ENCODE measurements around the gene DACT1.

The DACT1 gene

DNA sequence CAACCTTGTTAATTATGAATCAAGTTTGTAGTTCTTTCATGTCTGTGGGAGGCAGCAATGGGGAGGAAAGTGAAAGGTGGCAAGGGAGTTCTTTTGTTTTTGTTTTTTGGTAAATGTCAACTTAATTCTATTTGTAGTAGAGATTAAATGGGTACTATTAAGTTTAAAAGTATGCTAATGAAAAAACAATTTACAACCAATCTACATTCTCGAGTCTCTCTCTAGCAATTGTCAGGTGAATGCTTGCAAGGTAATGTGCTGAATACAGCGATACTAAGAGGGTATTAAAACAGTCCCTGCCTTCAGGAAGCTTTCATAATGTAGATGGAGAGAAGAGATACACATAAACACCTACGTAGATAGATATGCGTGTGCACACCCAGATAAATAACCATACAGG is 1.6 kb upstream of the DACT1 start:
- no peaks in the 10 kb centered on the region for H3K4me1 ChIP-seq (ENCODE audit: insufficient read depth, insufficient read length)

DNA sequence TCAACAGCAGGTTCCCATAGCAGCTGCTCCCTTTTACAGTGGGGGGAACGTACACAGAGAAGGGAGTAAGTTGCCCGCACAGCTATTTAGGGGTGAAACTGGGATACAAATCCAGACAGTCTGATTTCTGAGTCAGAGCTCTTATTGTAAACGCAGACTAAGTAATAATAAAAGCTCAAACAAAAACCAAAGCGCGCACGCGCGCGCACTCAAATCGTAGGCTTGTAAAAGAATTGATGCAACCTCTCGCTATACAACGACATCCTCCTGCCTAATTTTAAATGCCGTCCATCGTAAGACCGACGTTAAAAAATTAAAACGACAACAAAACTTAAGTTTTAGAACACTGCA is 747 bp upstream of the DACT1 start:
- no peak overlapping the region for H3K4me3 ChIP-seq (ENCODE audit: insufficient read length, low read depth)
- no peaks in the 10 kb centered on the region for H3K4me1 ChIP-seq (ENCODE audit: insufficient read depth, insufficient read length)
- H3K9me3 ChIP-seq (ENCODE audit: insufficient read depth, low read length), result no peaks in the 10 kb centered on the region
- peaks cover 16% of the 10 kb centered on the region for H3K27me3 ChIP-seq (ENCODE audit: insufficient read depth, insufficient read length)
- no peak for DNase-seq (ENCODE audit: low read depth, low spot score)
- peaks cover 21% of the 10 kb centered on the region for H3K36me3 ChIP-seq (ENCODE audit: insufficient read depth, insufficient read length, low read length)
- TF ChIP-seq YY1 (IDR thresholded peaks at IDR 0.05; ENCODE audit: insufficient read depth, insufficient read length), result no peak
- no peak for TF ChIP-seq SUZ12 (IDR thresholded peaks at IDR 0.05; ENCODE audit: extremely low read depth, insufficient read depth, insufficient read length)
- no peak for TF ChIP-seq ZNF274 (IDR thresholded peaks at IDR 0.05; ENCODE audit: low read depth, low read length)
- H3K9ac ChIP-seq (ENCODE audit: insufficient read length, low read depth), result peak overlapping the region; percentile 24

More for the DNA sequence above, 1.6 kb upstream of the DACT1 start:
- DNase-seq (ENCODE audit: low read depth, low spot score), result no peak
- Histone ChIP-seq H3K4me3 (ENCODE audit: insufficient read length, low read depth) (no peak overlapping the region), H3K27me3 (ENCODE audit: insufficient read depth, insufficient read length) (peaks cover 19% of the 10 kb centered on the region), H3K9ac (ENCODE audit: insufficient read length, low read depth) (no peak overlapping the region), H3K9me3 (ENCODE audit: insufficient read depth, low read length) (no peaks in the 10 kb centered on the region), H3K36me3 (ENCODE audit: insufficient read depth, insufficient read length, low read length) (peaks cover 12% of the 10 kb centered on the region)
- no peak for TF ChIP-seq YY1 (IDR thresholded peaks at IDR 0.05; ENCODE audit: insufficient read depth, insufficient read length)
- TF ChIP-seq SUZ12 (IDR thresholded peaks at IDR 0.05; ENCODE audit: extremely low read depth, insufficient read depth, insufficient read length), result no peak
- no peak for TF ChIP-seq ZNF274 (IDR thresholded peaks at IDR 0.05; ENCODE audit: low read depth, low read length)

DNA sequence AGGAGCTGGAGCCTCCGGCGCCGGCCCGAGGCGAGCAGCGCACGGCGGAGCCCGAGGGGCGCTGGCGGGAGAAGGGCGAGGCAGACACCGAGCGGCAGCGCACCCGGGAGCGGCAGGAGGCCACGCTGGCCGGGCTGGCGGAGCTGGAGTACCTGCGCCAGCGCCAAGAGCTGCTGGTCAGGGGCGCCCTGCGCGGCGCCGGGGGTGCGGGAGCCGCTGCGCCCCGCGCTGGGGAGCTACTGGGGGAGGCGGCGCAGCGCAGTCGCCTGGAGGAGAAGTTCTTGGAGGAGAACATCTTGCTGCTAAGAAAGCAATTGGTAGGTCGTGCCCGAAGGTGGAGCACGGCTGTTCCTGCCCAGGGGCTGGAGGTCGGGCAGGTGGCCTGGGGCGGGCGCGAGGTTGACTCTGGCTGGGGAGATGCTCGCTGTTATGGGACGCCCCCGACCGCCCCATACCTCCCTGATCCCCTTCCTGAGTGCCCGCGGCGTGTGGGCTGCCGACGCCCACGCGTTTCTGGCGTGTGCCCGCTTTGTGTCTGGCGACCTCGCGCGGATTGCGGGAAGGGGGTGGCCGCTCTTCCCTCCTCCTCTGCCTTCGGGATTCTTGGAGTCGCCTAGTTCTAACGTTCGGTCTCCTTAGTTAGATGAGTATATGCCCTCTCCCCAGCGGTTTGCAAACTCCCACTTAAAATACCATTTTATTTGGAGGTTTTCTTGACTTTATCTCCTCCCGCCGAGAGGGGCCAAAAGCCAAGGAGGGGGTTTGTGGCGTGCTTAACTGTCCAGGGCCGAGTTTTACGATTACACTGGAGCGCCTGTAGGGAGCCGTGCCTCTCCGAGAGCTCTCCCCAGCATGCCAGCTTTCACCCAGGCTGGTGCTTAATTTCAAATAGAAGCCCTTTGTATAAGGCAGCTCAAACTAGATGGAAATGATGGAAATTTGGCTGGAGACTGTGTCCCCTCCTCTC is 752 bp downstream of the DACT1 start:
- DNase-seq (ENCODE audit: low read depth, low spot score), result no peak
- no peak for TF ChIP-seq ZNF274 (IDR thresholded peaks at IDR 0.05; ENCODE audit: low read depth, low read length)
- TF ChIP-seq SUZ12 (IDR thresholded peaks at IDR 0.05; ENCODE audit: extremely low read depth, insufficient read depth, insufficient read length), result no peak
- TF ChIP-seq YY1 (IDR thresholded peaks at IDR 0.05; ENCODE audit: insufficient read depth, insufficient read length), result no peak
- H3K27me3 ChIP-seq (ENCODE audit: insufficient read depth, insufficient read length), result peaks cover 16% of the 10 kb centered on the region
- peak overlapping the region; percentile 89 for H3K9ac ChIP-seq (ENCODE audit: insufficient read length, low read depth)
- peak overlapping the region; percentile 68 for H3K4me3 ChIP-seq (ENCODE audit: insufficient read length, low read depth)
- no peaks in the 10 kb centered on the region for H3K9me3 ChIP-seq (ENCODE audit: insufficient read depth, low read length)
- no peaks in the 10 kb centered on the region for H3K4me1 ChIP-seq (ENCODE audit: insufficient read depth, insufficient read length)
- H3K36me3 ChIP-seq (ENCODE audit: insufficient read depth, insufficient read length, low read length), result peaks cover 36% of the 10 kb centered on the region

DNA sequence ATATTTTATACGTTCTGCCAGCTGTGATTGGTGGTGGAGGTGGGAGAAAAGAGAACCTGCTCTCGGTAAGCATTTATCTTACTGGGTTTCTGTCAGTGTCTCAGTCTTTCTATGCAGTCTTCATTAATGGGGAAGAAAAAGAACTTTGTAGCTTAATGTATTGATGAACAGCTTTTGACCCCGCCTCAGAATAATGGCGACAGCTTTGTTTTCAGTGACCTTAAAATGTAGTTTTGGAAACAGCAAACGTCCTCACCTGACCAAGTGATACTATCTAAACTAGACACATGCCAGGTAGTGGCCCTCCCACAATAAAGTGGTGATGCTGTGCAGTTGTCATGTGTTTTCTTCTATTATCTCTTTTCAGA is 1.4 kb downstream of the DACT1 start:
- H3K36me3 ChIP-seq (ENCODE audit: insufficient read depth, insufficient read length, low read length), result peaks cover 43% of the 10 kb centered on the region
- H3K4me1 ChIP-seq (ENCODE audit: insufficient read depth, insufficient read length), result no peaks in the 10 kb centered on the region
- H3K9ac ChIP-seq (ENCODE audit: insufficient read length, low read depth), result peak overlapping the region; percentile 89
- peak overlapping the region; percentile 68 for H3K4me3 ChIP-seq (ENCODE audit: insufficient read length, low read depth)
- H3K27me3 ChIP-seq (ENCODE audit: insufficient read depth, insufficient read length), result peaks cover 16% of the 10 kb centered on the region
- no peak for TF ChIP-seq SUZ12 (IDR thresholded peaks at IDR 0.05; ENCODE audit: extremely low read depth, insufficient read depth, insufficient read length)
- TF ChIP-seq YY1 (IDR thresholded peaks at IDR 0.05; ENCODE audit: insufficient read depth, insufficient read length), result no peak
- TF ChIP-seq ZNF274 (IDR thresholded peaks at IDR 0.05; ENCODE audit: low read depth, low read length), result no peak
- H3K9me3 ChIP-seq (ENCODE audit: insufficient read depth, low read length), result no peaks in the 10 kb centered on the region
- no peak for DNase-seq (ENCODE audit: low read depth, low spot score)

DNA sequence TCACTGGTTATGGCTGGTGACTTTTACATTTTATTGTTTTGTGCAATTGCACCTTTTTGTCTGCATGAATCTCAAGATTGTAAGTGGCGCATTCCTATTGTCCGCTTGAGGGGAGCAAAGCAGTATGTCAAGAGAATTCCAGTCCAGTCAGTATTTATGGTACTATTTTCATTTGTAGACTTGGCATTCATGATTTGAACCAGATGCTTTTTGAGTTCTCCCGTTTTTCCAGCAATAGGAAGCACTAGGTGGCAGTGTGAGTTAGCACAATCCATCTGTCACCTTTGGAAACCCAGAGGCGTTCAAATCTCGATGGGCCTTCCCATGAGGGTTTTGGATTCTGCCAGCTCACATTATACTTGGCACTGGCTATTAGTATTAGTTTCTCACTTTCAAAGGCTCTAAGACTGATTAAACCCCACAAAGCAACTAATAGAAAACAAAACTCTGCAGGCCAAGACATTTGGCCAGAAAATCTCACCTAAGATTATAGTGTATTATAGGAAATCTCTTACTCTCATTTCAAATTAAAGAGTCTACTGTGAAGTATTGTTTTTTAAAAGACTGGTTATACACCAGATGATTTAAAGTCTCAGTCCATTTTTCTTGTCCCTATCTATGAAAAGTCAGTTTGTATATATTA is 2.2 kb downstream of the DACT1 start:
- peaks cover 16% of the 10 kb centered on the region for H3K27me3 ChIP-seq (ENCODE audit: insufficient read depth, insufficient read length)
- DNase-seq (ENCODE audit: low read depth, low spot score), result no peak
- peaks cover 50% of the 10 kb centered on the region for H3K36me3 ChIP-seq (ENCODE audit: insufficient read depth, insufficient read length, low read length)
- no peaks in the 10 kb centered on the region for H3K4me1 ChIP-seq (ENCODE audit: insufficient read depth, insufficient read length)
- H3K9ac ChIP-seq (ENCODE audit: insufficient read length, low read depth), result no peak overlapping the region
- no peak for TF ChIP-seq SUZ12 (IDR thresholded peaks at IDR 0.05; ENCODE audit: extremely low read depth, insufficient read depth, insufficient read length)
- no peak for TF ChIP-seq YY1 (IDR thresholded peaks at IDR 0.05; ENCODE audit: insufficient read depth, insufficient read length)
- no peak for TF ChIP-seq ZNF274 (IDR thresholded peaks at IDR 0.05; ENCODE audit: low read depth, low read length)
- no peaks in the 10 kb centered on the region for H3K9me3 ChIP-seq (ENCODE audit: insufficient read depth, low read length)
- H3K4me3 ChIP-seq (ENCODE audit: insufficient read length, low read depth), result no peak overlapping the region

DNA sequence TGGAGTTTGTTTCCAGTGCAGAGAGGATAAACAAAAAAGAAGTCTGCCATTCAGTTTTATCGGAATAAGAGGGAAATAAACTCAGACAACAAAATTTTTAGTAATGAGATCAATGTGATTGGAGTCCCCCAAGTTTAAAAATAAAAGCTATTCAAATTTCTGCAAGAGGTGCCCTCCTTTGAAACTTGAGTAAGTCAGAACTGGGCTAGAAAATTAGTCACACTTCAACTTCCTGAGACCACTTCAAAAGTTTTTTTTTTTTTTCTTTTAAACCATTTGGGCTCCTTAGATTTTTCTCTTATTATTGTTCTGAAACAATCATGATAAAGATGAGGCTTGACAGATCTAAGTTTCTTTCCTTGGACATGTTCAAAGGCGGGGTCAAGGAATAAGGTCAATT is 3.2 kb downstream of the DACT1 start:
- no peak for DNase-seq (ENCODE audit: low read depth, low spot score)
- Histone ChIP-seq H3K4me1 (ENCODE audit: insufficient read depth, insufficient read length) (no peaks in the 10 kb centered on the region), H3K27me3 (ENCODE audit: insufficient read depth, insufficient read length) (peaks cover 16% of the 10 kb centered on the region), H3K36me3 (ENCODE audit: insufficient read depth, insufficient read length, low read length) (peaks cover 60% of the 10 kb centered on the region), H3K9me3 (ENCODE audit: insufficient read depth, low read length) (no peaks in the 10 kb centered on the region), H3K4me3 (ENCODE audit: insufficient read length, low read depth) (no peak overlapping the region), H3K9ac (ENCODE audit: insufficient read length, low read depth) (no peak overlapping the region)
- TF ChIP-seq SUZ12 (IDR thresholded peaks at IDR 0.05; ENCODE audit: extremely low read depth, insufficient read depth, insufficient read length) (no peak), ZNF274 (IDR thresholded peaks at IDR 0.05; ENCODE audit: low read depth, low read length) (no peak), YY1 (IDR thresholded peaks at IDR 0.05; ENCODE audit: insufficient read depth, insufficient read length) (no peak)

DNA sequence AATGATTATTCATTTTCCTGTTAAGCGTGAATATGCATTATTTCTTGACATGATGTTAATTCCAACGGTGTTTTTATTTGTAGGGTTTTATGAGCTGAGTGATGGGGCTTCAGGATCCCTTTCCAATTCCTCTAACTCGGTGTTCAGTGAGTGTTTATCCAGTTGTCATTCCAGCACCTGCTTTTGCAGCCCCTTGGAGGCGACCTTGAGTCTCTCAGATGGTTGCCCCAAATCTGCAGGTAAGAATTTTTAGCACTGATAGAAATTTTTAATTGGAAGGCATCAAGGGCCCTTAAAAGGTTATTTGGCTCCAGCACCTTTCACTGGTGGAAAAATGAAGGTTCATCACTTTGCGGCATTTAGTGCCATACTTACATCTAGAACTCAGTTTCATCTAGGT is 3.7 kb downstream of the DACT1 start:
- H3K9ac ChIP-seq (ENCODE audit: insufficient read length, low read depth), result no peak overlapping the region
- peaks cover 65% of the 10 kb centered on the region for H3K36me3 ChIP-seq (ENCODE audit: insufficient read depth, insufficient read length, low read length)
- no peak for DNase-seq (ENCODE audit: low read depth, low spot score)
- TF ChIP-seq SUZ12 (IDR thresholded peaks at IDR 0.05; ENCODE audit: extremely low read depth, insufficient read depth, insufficient read length) (no peak), ZNF274 (IDR thresholded peaks at IDR 0.05; ENCODE audit: low read depth, low read length) (no peak), YY1 (IDR thresholded peaks at IDR 0.05; ENCODE audit: insufficient read depth, insufficient read length) (no peak)
- H3K27me3 ChIP-seq (ENCODE audit: insufficient read depth, insufficient read length), result peaks cover 16% of the 10 kb centered on the region
- H3K9me3 ChIP-seq (ENCODE audit: insufficient read depth, low read length), result no peaks in the 10 kb centered on the region
- H3K4me1 ChIP-seq (ENCODE audit: insufficient read depth, insufficient read length), result no peaks in the 10 kb centered on the region
- no peak overlapping the region for H3K4me3 ChIP-seq (ENCODE audit: insufficient read length, low read depth)
